NCI-H774 (cell line): ENCODE results near the gene TBCC.
"Not testable (repeated sequence)": the region's sequence is repeated elsewhere in the genome, so short reads cannot be mapped to it uniquely, and the experiment has no call there.

ENCODE experiments used
- DNase-seq: peaks from one replicate; lab custom pipeline; 2025; lab: John Stamatoyannopoulos, UW

Gene TBCC

DNA sequence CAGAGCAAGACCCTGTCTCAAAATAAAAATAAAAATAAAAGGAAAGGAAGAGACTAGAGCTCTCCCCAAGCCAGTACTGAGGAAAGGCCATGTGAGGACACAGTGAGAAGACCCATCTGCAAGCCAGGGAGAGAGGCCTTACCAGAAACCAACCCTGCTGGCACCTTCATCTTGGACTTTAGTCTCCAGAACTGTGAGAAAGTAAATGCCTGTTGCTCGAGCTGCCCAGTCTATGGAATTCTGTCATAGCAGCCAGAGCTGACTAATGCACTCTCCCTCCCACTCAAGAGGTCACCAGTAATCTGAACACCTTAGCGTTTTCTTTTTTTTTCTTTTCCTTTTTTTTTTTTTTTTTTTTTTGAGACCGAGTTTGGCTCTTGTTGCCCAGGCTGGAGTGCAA is 16.2 kb downstream of the TBCC start:
- DNase-seq: no peak

DNA sequence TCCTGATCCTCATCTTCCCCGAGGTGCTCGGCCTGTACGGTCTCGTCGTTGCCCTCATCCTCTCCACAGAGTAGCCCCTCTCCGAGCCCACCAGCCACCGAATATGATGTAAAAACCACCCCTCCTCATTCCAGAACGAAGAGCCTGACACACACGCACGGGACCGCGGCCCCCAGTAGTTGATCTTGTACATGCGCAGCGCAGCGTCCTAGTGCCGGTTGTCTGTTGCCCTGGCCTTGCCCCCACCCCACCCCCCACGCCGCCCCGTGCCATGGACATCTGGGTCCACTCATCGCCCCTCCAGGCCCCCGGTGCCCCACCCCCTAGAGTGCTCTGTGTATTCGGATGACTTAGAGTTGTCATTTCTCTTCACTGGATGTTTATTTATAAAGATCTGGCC is 18.3 kb downstream of the TBCC start:
- DNase-seq: no peak

DNA sequence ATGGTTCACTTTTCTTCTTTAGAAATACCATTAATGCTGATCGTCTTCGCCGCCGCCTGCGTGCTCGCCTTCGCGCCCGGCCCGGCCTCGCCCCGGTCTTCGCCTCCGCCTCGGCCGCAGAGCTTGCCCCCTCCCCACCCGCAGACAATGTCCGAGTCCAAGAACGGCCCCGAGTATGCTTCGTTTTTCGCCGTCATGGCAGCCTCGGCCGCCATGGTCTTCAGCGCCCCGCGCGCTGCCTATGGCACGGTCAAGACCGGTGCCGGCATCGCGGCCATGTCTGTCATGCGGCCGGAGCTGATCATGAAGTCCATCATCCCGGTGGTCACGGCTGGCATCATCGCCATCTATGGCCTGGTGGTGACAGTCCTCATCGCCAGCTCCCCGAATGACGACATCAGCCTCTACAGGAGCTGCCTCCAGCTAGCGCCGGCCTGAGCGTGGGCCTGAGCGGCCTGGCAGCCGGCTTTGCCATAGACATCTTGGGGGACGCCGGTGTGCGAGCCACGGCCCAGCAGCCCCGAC is 18.8 kb downstream of the TBCC start:
- no peak for DNase-seq

DNA sequence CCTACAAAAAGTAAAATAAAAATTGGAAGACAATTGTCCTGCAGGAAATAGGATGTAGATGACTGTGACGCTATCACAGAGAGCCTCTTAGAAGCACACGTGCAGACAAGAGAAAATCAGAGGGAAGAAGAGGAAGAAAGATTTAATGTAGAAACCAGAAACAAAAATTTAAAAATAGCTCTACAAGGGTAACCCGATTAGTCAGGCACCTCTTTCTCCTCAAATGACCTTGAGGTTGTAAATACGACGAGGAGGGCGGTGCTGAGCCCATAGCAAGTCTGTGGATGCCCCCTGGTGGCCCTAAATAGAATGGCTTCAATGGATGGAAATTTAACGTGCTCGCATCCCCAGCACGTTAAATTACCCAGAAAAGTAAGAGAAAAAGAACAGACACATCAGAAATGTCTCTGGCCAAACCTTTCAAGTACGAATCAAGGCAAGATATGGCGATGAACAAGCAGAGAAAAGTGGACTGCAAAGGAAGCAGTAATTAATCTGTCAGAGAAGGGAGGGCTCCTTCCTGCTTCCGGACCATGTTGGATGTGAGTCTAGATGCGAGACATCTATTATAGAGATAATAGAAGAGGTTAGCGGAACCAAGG is 19.3 kb downstream of the TBCC start:
- DNase-seq: peak; percentile 71

DNA sequence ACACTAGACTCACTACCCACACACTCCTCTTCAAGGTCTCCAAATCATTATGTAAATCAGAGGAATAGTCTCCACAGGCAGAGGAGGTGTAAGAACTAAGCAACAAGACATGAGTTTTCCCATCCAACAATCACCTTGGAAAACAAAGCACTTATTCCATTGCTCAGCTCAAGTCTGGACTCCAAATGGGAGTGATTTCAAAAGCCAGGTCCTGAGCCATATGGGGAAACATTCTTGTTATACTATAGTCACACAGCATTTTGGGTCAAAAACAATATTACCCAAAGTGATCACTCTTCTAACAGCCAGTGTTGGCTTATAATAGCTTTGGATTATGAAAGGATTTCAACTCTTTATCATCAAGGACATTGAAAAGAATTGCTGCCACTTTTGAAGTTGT is 19.9 kb downstream of the TBCC start:
- DNase-seq: no peak

DNA sequence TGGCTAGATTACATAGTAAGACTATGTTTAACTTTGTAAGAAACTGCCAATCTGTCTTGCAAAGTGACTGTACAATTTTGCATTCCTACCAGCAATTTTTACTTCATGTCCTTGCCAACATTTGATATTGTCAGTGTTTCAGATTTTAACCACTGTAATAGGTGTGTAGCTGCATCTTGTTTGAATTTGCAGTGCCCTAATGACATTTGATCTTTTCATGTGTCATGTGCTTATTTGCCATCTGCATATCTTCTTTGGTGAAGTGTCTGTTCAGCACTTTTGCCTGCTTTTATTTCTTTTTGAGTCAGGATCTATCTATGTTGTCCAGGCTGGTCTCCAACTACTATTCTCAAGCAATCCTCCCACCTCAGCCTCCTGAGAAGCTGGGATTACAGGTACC is 21.1 kb downstream of the TBCC start:
- no peak for DNase-seq

DNA sequence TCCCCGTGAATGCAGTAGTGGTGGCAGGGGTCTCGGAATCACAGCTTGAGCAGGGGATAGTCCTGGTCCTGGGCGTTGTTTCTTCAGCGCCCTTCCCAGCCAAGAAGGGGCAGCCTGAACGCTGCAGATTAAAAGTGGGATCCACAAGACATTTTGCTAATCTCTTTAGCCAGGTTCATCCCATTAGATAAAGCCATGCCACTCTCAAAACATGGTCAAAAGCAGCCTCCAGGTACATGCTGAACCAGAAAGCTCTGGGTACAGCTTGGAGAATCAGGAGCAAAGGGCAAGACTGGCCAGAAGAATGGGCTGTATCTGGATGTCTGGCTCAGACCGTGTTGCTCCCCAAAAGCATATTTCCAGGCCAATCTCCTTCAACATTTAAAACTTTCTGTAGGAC is 23.4 kb downstream of the TBCC start, which contains the start of gene PRPH2:
Gene PRPH2 (minus strand): TSS at position 101 of the 400 bp plus-strand sequence. CDS start 263 bp downstream, outside the sequence.
- DNase-seq: no peak

DNA sequence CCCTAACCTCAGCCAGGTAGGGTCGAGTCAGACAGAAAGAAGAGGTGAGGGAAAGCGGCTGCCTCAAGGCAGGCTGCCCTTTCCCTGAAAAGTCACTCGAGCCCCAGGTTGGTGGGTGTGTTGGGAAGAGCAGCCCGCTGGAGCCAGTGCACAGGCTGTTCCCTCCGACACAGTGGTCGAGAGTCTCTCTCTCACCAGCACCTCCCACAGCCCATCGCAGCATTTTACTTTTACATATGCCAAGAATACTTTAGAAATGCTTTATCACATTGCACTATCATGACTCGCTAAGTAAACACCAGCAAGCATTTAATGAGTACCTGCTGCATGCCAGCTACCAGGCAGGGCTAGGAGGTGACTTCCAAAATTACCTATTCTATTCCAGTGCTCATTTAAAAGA is 25.2 kb downstream of the TBCC start:
- DNase-seq: no peak

DNA sequence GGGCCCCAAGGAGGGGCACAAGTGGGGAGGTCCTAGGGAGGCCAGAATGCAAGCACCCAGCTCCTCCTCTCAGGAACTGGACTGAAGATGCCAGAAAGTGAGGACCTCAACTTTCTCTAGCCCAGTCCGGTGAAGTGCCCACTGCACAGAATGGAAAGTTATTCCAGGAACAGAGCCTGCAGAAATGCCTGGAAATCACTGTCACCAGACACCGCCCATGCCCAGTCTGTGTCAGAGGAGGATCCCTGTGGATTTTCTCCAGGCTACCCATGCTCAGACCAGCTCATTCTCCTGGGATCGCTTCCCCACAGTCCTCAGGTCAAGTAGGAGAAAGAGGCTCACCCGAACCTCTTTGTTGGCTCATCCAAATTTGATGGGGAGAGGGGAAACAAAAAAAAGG is 30.0 kb downstream of the TBCC start:
- no peak for DNase-seq

DNA sequence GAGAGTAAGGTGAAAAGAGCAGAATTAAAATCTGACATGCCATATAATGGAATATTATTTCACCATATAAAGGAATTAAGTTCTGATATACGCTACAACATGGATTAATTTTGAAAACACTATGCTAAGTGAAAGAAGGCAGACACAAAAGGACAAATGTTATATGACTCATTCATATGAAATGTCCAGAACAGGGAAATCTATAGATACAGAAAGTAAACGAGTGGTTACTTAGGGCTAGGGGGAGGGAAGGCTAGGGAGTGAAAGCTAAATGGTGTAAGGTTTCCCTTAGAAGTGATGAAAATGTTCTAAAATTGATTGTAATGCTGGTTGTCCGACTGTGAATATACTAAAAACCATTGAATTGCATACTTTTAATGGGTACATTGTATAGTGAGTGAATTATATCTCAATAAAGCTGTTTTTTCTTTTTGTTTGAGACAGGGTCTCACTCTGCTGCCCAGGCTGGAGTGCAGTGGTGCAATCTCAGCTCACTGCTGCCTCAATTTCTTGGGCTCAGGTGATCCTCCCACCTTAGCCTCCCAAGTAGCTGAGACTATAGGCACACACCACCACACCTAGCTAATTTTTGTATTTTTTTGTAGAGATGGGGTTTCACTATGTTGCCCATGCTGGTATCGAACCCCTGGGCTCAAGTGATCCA is 31.7 kb downstream of the TBCC start:
- DNase-seq: no peak

DNA sequence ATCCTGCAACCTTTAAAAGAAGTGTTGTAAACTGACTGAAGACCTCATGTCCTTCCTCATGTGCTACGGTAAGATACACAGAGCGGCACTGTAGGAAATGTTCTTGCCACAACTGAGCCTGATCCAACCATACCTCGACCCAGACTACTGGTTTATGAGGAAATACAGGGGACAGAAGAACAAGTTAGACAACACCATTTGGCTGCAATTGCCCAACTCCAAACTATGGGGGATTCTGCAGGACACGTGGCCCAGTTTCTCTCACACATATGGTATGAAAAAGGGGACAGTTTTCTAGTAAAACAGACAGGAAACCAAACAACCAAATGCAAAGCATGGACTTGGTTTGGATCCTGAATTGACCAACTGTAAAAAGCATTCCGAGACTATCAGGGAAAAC is 34.0 kb downstream of the TBCC start:
- DNase-seq: no peak

DNA sequence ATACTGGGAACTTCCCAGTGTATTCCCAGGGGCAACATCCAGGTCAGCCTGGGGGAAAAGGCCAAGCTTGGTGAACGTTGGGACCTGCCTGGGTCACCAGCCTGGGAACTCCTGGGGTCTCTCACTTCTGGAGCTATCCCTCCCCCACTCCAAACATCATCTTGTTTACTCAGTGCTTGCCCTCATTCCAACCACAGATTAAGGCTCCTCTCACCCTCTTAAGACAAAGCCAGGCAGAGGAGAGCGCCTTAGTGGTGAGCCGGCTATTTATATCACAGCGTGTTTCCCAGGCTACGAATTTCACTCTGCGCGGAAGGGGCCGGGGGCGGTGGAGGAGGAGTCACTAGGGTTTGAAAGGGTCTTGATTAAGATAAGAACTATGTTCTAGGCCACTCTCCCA is 35.6 kb downstream of the TBCC start:
- no peak for DNase-seq

DNA sequence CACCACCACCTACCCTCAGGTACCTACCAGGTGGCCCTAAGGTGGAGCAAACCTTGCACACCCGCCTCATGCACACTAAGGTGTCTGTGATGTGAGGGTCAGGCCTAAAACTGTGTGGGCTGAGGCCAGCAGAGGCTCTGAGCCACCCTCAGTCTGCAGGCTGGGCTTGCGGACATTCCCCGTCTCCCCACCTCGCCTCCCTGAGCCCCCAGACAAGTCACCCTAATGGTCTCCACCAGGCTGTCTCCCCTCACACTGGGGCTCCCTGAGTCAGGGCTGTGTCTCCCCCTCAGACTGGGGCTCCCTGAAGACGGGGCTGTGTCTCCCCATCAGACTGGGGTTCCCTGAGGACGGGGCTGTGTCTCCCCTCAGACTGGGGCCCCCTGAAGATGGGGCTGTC is 36.0 kb downstream of the TBCC start:
- no peak for DNase-seq

DNA sequence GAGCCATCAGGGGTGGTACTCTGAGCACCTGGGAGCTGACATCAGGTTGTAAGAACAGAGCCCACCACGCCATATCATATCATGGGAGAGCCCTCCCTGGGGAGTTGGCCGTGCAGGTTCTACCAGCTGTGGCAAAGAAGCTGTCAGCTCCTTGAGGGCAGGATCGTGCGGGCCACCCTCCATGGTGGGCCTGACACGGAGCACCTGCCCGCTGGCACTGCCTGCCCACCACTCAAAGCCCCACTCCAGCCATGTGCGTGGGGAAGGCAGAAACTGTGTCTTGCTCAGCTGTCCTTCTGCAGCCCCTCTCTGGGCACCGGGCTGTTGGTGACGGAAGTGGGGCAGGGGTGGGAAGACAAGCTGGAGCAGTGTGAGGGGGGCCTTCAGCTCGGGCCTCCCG is 37.8 kb downstream of the TBCC start:
- DNase-seq: no peak

DNA sequence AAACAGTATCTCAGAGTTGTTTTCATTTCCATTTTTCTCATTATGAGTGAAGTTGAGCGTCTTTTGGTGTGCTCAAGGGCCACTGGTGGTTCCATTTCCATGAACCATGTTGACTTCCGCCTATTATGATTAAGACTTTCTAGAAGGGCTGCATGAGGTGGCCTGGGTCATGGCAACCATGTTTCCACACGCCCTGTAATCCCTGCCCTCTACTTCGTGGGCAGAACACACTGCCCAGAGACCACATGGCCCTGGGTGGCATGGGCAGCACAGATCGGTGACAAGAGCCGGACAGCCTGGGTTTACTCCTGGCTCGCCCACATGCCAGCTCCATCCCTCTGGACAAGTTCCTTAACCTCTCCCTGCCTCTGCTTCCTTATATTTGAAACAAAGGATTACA is 38.3 kb downstream of the TBCC start:
- no peak for DNase-seq

DNA sequence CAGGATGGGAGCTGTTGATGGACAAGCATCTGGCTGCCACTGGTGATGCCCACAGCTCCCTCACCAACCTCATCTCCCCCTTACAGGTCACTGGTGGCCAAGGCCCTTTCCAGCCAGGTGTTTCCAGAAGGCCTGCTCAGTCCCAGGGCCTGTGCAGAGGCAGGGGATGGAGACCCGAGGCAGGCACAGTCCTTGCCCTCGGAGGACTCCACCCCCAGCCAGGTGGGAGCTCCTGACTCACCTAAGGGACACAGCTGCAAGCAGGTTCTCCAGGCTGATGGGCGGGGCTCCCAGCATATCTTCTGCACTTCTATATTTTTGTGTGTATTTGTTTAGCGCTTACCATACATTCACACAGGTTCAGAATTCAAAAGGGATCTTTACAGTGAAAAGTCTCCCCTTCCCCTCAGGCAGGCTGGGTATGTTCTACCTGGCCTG is 40.9 kb downstream of the TBCC start:
- no peak for DNase-seq

DNA sequence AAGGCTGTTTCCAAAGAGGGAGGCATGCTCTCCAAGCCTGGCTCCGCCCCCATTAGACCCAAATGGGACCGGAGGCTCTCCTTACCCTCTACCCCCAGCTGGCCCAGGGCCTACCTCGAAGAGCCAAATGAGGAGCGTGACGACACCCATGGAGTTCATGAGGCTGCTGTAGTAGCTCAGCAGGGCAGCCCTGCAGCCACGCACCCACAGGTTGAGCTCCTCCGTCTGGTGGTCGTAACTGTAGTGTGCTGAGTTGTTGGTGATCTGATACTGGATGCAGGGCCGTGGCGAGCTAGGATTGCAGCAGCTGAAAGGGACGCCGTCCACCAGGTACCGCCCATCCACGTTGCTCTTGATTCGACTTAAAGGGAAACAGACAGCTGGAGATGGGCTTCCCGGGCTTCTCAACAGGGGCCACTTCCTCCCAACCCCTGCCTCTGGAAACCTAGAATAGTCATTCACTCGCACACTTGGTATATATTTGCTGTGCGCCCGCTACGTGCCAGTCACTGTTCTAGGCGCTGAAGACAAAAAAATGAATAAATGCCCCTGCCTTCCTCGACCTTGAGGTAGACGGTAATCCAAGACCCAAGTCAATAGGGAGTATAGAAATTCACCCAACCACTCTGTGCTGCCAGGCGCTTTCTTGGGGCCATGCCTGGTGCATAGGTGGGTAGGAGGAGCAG is 41.5 kb downstream of the TBCC start:
- DNase-seq: peak; percentile 8

DNA sequence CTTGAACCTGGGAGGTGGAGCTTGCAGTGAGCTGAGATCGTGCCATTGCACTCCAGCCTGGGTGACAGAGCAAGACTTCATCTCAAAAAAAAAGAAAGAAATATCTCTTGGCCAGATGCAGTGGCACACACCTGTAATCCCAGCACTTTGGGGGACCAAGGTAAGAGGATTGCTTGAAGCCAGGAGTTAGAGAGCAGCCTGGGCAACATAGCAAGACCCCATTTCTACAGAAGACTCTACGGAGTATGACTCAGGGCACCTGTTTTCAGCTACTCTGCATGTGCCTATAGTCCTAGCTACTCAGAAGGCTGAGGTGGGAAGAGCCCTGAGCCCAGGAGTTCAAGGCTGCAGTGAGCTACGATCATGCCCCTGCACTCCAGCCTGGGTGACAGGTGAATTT is 43.1 kb downstream of the TBCC start:
- DNase-seq: not testable (repeated sequence)

DNA sequence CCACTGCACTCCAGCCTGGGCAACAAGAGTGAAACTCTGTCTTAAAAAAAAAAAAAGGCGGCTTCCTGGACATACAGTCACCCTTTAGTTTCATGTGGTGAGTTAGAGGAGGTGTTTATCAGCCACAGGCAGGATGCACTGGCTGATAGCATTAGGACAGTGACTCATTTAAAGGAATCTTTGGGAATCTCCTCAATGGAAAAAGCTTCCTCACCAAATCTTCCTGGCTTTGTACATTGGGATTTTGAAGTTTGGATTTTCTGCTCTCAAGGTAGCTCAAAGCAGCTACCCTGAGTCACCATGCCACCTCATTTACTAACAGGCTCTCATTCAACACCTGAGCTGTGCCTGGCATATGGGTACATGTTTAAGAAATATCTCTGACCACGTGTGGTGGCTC is 43.7 kb downstream of the TBCC start:
- no peak for DNase-seq

DNA sequence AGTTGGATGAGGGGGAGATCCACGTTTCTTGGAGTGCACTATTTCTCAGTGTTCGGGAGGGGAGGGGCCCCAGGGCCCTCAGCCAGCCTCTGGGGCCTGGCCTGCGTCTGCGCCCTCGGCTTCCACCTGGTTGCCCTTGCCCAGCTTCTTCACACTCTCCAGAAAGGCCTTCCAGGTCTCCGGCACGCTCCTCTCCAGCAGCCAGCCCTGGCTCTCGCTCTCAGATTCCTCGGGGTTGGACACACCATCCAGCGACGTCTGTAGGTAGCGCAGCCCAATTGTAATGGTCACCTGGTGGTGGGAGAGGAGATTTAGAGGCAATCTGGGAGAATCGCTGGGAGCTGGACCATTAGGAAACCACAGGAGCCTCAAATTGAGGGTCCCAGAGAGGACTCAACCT is 47.7 kb downstream of the TBCC start:
- DNase-seq: no peak

DNA sequence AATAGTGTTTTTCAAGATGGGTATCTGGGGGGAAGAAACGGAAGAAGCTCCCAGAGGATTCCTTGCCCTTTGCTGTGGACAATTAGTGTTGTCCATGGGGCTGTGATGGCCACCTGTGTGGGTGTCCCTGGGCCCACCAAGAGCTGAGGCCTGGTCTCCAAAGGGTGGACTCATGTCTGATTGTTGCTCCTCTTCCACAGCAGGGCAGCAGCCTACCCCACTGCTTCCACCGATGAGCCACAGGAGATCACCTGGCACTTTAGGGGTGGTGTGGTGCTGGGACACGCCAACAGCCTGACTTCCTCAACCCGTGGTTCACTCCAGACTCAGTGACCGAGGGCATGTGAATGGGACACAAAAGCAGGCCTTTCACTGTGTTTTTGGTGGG is 48.6 kb downstream of the TBCC start:
- DNase-seq: no peak

DNA sequence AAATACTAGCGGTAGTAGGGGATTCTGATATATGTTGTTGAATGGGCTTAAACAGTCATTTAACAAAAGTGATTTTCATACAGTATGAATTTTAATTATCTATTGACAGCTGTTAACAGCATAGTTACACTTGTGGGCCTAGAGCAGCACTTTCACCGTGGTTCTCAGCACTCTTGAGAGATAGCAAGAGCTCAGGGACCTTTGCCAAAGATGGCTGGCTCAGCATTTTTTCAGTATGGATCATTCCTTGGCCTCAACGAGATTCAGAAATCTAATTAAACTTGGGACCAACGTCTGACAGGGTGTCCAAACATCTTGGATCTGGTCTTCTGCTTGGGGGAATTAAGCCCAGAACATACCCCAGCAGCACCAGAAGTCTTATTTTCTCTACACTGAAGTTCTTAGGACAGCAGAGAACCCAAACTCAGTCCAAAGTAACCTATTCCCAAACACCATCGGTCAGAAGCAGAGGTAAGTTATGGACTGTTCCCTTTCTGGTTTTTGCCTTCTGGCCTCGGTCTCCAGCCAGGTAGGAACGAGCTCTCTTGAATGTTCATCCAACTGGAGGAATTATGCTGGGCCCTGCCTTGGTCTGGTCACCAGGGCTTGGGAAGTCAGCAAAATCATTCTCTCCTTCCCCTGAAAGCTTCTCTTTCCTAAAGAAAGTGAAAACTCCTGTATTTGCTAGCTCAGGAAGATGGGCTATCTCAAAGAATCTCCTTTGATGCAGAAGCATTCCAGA is 49.2 kb downstream of the TBCC start:
- no peak for DNase-seq

DNA sequence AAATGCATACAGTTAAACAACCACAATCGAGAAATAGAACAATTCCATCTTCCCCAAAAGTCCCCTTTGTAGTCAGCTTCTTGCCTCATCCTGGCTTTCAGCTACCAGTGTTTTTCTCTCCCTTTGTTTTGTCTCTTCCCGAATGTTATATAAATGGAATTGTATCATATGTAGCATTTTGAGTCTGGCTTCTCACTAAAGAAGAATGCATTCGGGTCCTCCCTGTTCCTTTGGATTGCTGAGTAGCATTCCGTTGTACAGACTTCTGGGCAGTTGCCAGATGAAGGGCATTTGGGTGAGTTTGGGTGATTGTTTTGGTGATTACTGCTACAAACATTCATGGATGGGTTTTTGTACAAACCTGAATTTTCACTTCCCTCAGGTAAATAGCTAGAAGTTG is 51.3 kb downstream of the TBCC start:
- DNase-seq: no peak
